ENCODE results near the gene ZNF780A. TPM values are rescaled to one million over a fixed set of nuclear protein-coding genes. Genes with fewer than 3 reads are reported as not detected.
"Not testable (repeated sequence)": the region's sequence is repeated elsewhere in the genome, so short reads cannot be mapped to it uniquely, and the experiment has no call there.

The ZNF780A gene
- total RNA-seq, 6 experiments from 2014 or later: 10.1 to 13.2 (median 11.3) TPM

DNA sequence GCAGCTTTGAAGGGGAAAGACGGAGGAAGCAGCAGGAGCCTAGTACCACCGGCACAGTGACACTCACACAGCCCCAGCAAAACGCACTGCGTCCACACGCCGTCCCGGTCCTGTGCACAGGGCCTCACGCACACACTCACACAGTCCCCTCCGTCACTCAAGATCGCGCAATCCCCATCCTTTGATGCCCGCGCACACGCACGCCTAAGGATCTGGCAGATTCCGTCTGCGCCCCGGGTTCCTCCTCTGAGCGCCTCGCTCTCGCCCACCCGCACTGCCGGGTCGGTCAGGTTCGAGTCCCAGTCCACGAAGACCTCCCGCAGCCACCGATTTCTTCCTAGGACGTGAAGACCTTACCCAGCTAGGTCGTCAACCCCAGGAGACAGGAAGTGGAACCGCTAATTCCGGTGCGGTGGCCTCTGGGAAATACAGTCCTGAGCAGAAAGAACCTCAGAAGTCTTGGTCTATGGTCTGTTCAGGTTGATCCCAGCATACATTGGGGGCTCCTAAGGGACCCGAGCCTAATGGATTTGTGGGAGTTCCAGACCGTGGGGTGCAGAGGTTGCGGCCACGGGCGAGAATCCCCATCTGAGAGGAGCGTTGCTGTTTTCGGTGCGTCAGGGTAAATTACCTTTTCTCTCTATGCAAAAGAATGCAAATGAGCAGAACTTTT, 34.8 kb downstream of the ZNF780A start, which contains the start of gene ZNF780B:
ZNF780B (minus strand) TSS at position 400 of the 673 bp plus-strand sequence. CDS start 5,899 bp downstream, outside the sequence.
- Mint-ChIP-seq H3K27me3 (ENCODE audit: insufficient read depth) (peaks cover 5% of the 10 kb centered on the region), H3K4me1 (ENCODE audit: low read depth) (peaks cover 28% of the 10 kb centered on the region), H3K9me3 (peaks cover 39% of the 10 kb centered on the region), H3K4me3 (peak within 1 kb of the TSS; percentile 100), H3K36me3 (ENCODE audit: low read depth) (peaks cover 61% of the 10 kb centered on the region), H3K27ac (peak within 1 kb of the TSS; percentile 91)
- DNase-seq: peak; percentile 4
- TF ChIP-seq, protein P1, sequence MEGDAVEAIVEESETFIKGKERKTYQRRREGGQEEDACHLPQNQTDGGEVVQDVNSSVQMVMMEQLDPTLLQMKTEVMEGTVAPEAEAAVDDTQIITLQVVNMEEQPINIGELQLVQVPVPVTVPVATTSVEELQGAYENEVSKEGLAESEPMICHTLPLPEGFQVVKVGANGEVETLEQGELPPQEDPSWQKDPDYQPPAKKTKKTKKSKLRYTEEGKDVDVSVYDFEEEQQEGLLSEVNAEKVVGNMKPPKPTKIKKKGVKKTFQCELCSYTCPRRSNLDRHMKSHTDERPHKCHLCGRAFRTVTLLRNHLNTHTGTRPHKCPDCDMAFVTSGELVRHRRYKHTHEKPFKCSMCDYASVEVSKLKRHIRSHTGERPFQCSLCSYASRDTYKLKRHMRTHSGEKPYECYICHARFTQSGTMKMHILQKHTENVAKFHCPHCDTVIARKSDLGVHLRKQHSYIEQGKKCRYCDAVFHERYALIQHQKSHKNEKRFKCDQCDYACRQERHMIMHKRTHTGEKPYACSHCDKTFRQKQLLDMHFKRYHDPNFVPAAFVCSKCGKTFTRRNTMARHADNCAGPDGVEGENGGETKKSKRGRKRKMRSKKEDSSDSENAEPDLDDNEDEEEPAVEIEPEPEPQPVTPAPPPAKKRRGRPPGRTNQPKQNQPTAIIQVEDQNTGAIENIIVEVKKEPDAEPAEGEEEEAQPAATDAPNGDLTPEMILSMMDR (IDR thresholded peaks at IDR 0.05): no peak

DNA sequence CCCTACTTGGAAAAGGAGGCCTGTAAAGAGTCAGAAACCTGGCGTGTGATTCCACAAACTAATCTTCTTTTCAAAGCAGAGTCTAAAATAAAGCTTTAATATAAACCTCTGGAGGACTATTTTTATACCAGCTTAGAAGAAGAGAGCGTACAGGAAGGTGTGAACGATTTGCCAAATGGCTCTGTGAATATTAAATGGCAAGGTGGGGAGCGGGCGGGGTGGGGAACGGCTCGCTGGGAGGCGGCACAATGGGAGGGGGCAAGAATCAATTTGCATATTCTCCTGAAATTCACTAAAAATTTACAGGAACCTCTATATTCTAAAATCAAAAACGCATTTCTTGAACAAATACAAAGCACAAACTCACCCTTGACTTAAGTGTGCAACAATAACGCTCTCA, 35.7 kb downstream of the ZNF780A start:
- H3K27ac Mint-ChIP-seq: no peak overlapping the region
- H3K9me3 Mint-ChIP-seq: peaks cover 44% of the 10 kb centered on the region
- no peak for DNase-seq
- H3K36me3 Mint-ChIP-seq (ENCODE audit: low read depth): peaks cover 69% of the 10 kb centered on the region
- peak overlapping the region; percentile 100 for H3K4me3 Mint-ChIP-seq
- H3K4me1 Mint-ChIP-seq (ENCODE audit: low read depth): peaks cover 28% of the 10 kb centered on the region
- H3K27me3 Mint-ChIP-seq (ENCODE audit: insufficient read depth): peaks cover 6% of the 10 kb centered on the region
- TF ChIP-seq, protein P1 (IDR thresholded peaks at IDR 0.05): no peak

DNA sequence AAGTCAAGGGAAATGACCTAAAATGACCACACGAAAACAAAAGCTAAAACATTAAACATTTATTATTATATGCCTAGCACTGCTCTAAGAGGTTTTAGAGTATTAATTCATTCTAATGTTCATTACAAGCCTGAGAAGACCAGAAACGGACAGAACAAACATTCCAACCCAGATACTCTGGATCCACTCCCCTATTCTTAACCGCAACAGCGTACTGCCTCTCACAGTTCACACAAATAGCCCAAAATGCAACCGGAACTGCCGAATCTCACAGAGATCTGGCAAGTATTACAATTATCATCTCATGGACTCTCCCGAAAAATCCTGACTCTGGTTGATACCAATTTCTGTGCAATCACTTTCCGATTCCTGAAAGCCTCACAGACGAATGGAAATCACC, 36.1 kb downstream of the ZNF780A start:
- Mint-ChIP-seq H3K4me3 (peak overlapping the region; percentile 100), H3K4me1 (ENCODE audit: low read depth) (peaks cover 28% of the 10 kb centered on the region), H3K27me3 (ENCODE audit: insufficient read depth) (peaks cover 6% of the 10 kb centered on the region), H3K36me3 (ENCODE audit: low read depth) (peaks cover 68% of the 10 kb centered on the region), H3K9me3 (peaks cover 40% of the 10 kb centered on the region), H3K27ac (no peak overlapping the region)
- no peak for DNase-seq
- TF ChIP-seq, protein P1 (IDR thresholded peaks at IDR 0.05): no peak

DNA sequence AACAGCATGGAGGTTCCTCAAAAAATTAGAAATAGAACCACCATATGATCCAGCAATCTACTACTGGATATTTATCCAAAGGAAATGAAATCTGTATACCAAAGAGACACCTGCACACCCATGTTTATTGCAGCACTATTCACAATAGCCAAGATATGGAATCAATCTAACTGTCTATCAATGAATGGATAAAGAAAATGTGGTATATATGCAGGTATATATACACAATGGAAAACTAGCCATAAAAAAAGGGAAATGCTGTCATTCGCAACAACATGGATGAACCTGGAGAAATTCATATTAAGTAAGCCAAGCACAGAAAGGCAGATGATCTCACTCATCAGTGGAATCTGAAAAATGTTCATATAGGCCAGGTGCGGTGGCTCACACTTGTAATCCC, 37.3 kb downstream of the ZNF780A start:
- peaks cover 6% of the 10 kb centered on the region for H3K27me3 Mint-ChIP-seq (ENCODE audit: insufficient read depth)
- H3K4me3 Mint-ChIP-seq: no peak overlapping the region
- peaks cover 33% of the 10 kb centered on the region for H3K9me3 Mint-ChIP-seq
- peaks cover 68% of the 10 kb centered on the region for H3K36me3 Mint-ChIP-seq (ENCODE audit: low read depth)
- peaks cover 28% of the 10 kb centered on the region for H3K4me1 Mint-ChIP-seq (ENCODE audit: low read depth)
- no peak overlapping the region for H3K27ac Mint-ChIP-seq
- DNase-seq: no peak
- TF ChIP-seq, protein P1 (IDR thresholded peaks at IDR 0.05): no peak

DNA sequence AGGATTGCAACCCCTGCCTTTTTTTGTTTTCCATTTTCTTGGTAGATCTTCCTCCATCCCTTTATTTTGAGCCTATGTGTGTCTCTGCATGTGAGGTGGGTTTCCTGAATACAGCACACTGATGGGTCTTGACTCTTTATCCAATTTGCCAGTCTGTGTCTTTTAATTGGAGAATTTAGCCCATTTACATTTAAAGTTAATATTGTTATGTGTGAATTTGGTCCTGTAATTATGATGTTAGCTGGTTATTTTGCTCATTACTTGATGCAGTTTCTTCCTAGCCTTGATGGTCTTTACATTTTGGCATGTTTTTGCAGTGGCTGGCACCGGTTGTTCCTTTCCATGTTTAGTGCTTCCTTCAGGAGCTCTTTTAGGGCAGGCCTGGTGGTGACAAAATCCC, 49.0 kb downstream of the ZNF780A start:
- not testable (repeated sequence) for H3K4me1 Mint-ChIP-seq (ENCODE audit: low read depth); H3K27ac Mint-ChIP-seq; H3K4me3 Mint-ChIP-seq; DNase-seq; H3K27me3 Mint-ChIP-seq (ENCODE audit: insufficient read depth)
- Mint-ChIP-seq H3K9me3 (peaks cover 76% of the 10 kb centered on the region), H3K36me3 (ENCODE audit: low read depth) (peaks cover 61% of the 10 kb centered on the region)

DNA sequence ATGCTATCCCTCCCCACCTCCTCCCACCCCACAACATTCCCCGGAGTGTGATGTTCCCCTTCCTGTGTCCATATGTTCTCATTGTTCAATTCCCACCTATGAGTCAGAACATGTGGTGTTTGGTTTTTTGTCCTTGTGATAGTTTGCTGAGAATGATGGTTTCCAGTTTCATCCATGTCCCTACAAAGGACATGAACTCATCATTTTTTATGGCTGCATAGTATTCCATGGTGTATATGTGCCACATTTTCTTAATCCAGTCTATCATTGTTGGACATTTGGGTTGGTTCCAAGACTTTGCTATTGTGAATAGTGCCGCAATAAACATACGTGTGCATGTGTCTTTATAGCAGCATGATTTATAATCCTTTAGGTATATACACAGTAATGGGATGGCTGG, 52.7 kb downstream of the ZNF780A start:
- H3K27ac Mint-ChIP-seq; H3K27me3 Mint-ChIP-seq (ENCODE audit: insufficient read depth); H3K4me1 Mint-ChIP-seq (ENCODE audit: low read depth); DNase-seq; H3K4me3 Mint-ChIP-seq: not testable (repeated sequence)
- H3K9me3 Mint-ChIP-seq: peaks cover 79% of the 10 kb centered on the region
- peaks cover 63% of the 10 kb centered on the region for H3K36me3 Mint-ChIP-seq (ENCODE audit: low read depth)

All from HFFc6 (cell line).